ENCODE measurements around the gene LRRC1. TPM values are rescaled to one million over a fixed set of nuclear protein-coding genes. Genes with fewer than 3 reads are reported as not detected.

Gene LRRC1
- total and polyA plus RNA-seq, 2 experiments from 2014 or later = 11.3 to 16.6 TPM

GRCh38 chr6:53857318-53858094 is 62.7 kb downstream of the LRRC1 start (continued):
- TF ChIP-seq POLR2AphosphoS5 (IDR thresholded peaks at IDR 0.05; ENCODE audit: low read depth) = no peak
- TF ChIP-seq, protein P1, sequence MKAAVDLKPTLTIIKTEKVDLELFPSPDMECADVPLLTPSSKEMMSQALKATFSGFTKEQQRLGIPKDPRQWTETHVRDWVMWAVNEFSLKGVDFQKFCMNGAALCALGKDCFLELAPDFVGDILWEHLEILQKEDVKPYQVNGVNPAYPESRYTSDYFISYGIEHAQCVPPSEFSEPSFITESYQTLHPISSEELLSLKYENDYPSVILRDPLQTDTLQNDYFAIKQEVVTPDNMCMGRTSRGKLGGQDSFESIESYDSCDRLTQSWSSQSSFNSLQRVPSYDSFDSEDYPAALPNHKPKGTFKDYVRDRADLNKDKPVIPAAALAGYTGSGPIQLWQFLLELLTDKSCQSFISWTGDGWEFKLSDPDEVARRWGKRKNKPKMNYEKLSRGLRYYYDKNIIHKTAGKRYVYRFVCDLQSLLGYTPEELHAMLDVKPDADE (IDR thresholded peaks at IDR 0.05) = no peak
- no peak for TF ChIP-seq ZNF331 (CRISPR knock-in tag; IDR thresholded peaks at IDR 0.05; ENCODE audit: low read depth)
- no peak for TF ChIP-seq EZH2phosphoT487 (IDR thresholded peaks at IDR 0.05; ENCODE audit: unreplicated experiment)
- TF ChIP-seq NANOG (IDR thresholded peaks at IDR 0.05; ENCODE audit: borderline replicate concordance) = no peak
- no peak for TF ChIP-seq ZNF114 (CRISPR knock-in tag; IDR thresholded peaks at IDR 0.05)
- no peak for TF ChIP-seq EZH2 (IDR thresholded peaks at IDR 0.05; ENCODE audit: low read depth, unreplicated experiment)
- TF ChIP-seq, protein P2, sequence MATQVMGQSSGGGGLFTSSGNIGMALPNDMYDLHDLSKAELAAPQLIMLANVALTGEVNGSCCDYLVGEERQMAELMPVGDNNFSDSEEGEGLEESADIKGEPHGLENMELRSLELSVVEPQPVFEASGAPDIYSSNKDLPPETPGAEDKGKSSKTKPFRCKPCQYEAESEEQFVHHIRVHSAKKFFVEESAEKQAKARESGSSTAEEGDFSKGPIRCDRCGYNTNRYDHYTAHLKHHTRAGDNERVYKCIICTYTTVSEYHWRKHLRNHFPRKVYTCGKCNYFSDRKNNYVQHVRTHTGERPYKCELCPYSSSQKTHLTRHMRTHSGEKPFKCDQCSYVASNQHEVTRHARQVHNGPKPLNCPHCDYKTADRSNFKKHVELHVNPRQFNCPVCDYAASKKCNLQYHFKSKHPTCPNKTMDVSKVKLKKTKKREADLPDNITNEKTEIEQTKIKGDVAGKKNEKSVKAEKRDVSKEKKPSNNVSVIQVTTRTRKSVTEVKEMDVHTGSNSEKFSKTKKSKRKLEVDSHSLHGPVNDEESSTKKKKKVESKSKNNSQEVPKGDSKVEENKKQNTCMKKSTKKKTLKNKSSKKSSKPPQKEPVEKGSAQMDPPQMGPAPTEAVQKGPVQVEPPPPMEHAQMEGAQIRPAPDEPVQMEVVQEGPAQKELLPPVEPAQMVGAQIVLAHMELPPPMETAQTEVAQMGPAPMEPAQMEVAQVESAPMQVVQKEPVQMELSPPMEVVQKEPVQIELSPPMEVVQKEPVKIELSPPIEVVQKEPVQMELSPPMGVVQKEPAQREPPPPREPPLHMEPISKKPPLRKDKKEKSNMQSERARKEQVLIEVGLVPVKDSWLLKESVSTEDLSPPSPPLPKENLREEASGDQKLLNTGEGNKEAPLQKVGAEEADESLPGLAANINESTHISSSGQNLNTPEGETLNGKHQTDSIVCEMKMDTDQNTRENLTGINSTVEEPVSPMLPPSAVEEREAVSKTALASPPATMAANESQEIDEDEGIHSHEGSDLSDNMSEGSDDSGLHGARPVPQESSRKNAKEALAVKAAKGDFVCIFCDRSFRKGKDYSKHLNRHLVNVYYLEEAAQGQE (IDR thresholded peaks at IDR 0.05; ENCODE audit: unreplicated experiment) = no peak
- TF ChIP-seq JUNB (IDR thresholded peaks at IDR 0.05; ENCODE audit: unreplicated experiment) = no peak

- Histone ChIP-seq H3F3A (replicated peaks; ENCODE audit: low read depth) (no peaks in the 10 kb centered on the region), H4K20me1 (replicated peaks; ENCODE audit: insufficient read depth) (no peaks in the 10 kb centered on the region), H3K27ac (ENCODE audit: low read depth) (no peak overlapping the region), H3K4me1 (ENCODE audit: insufficient read depth) (peaks cover 6% of the 10 kb centered on the region), H2AFZ (no peak overlapping the region), H3K4me2 (no peak overlapping the region), H3K79me2 (replicated peaks; ENCODE audit: insufficient read depth) (peaks cover 2% of the 10 kb centered on the region; the same call in 1 of the 2 replicates), H3K9me2 (ENCODE audit: insufficient read depth) (peaks cover 23% of the 10 kb centered on the region; the same call in 1 of the 2 replicates), H3K27me3 (ENCODE audit: insufficient read depth) (no peaks in the 10 kb centered on the region), H3K36me3 (ENCODE audit: insufficient read depth) (no peaks in the 10 kb centered on the region), H3K4me3 (no peak overlapping the region)
- Mint-ChIP-seq H3K36me3 (ENCODE audit: low read depth) (no peaks in the 10 kb centered on the region; the same call in 2 of the 3 replicates), H3K27ac (no peak overlapping the region), H3K4me3 (no peak overlapping the region), H3K27me3 (ENCODE audit: insufficient read depth, low read depth, poor library complexity) (no peaks in the 10 kb centered on the region), H3K9me3 (no peaks in the 10 kb centered on the region), H3K4me1 (peaks cover 29% of the 10 kb centered on the region)
- no peak for ATAC-seq
- no peak for DNase-seq (ENCODE audit: low spot score)
- TF ChIP-seq, protein P3, sequence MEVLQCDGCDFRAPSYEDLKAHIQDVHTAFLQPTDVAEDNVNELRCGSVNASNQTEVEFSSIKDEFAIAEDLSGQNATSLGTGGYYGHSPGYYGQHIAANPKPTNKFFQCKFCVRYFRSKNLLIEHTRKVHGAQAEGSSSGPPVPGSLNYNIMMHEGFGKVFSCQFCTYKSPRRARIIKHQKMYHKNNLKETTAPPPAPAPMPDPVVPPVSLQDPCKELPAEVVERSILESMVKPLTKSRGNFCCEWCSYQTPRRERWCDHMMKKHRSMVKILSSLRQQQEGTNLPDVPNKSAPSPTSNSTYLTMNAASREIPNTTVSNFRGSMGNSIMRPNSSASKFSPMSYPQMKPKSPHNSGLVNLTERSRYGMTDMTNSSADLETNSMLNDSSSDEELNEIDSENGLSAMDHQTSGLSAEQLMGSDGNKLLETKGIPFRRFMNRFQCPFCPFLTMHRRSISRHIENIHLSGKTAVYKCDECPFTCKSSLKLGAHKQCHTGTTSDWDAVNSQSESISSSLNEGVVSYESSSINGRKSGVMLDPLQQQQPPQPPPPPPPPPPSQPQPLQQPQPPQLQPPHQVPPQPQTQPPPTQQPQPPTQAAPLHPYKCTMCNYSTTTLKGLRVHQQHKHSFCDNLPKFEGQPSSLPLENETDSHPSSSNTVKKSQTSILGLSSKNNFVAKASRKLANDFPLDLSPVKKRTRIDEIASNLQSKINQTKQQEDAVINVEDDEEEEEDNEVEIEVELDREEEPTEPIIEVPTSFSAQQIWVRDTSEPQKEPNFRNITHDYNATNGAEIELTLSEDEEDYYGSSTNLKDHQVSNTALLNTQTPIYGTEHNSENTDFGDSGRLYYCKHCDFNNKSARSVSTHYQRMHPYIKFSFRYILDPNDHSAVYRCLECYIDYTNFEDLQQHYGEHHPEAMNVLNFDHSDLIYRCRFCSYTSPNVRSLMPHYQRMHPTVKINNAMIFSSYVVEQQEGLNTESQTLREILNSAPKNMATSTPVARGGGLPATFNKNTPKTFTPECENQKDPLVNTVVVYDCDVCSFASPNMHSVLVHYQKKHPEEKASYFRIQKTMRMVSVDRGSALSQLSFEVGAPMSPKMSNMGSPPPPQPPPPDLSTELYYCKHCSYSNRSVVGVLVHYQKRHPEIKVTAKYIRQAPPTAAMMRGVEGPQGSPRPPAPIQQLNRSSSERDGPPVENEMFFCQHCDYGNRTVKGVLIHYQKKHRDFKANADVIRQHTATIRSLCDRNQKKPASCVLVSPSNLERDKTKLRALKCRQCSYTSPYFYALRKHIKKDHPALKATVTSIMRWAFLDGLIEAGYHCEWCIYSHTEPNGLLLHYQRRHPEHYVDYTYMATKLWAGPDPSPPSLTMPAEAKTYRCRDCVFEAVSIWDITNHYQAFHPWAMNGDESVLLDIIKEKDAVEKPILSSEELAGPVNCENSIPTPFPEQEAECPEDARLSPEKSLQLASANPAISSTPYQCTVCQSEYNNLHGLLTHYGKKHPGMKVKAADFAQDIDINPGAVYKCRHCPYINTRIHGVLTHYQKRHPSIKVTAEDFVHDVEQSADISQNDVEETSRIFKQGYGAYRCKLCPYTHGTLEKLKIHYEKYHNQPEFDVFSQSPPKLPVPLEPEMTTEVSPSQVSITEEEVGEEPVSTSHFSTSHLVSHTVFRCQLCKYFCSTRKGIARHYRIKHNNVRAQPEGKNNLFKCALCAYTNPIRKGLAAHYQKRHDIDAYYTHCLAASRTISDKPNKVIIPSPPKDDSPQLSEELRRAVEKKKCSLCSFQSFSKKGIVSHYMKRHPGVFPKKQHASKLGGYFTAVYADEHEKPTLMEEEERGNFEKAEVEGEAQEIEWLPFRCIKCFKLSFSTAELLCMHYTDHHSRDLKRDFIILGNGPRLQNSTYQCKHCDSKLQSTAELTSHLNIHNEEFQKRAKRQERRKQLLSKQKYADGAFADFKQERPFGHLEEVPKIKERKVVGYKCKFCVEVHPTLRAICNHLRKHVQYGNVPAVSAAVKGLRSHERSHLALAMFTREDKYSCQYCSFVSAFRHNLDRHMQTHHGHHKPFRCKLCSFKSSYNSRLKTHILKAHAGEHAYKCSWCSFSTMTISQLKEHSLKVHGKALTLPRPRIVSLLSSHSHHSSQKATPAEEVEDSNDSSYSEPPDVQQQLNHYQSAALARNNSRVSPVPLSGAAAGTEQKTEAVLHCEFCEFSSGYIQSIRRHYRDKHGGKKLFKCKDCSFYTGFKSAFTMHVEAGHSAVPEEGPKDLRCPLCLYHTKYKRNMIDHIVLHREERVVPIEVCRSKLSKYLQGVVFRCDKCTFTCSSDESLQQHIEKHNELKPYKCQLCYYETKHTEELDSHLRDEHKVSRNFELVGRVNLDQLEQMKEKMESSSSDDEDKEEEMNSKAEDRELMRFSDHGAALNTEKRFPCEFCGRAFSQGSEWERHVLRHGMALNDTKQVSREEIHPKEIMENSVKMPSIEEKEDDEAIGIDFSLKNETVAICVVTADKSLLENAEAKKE (CRISPR knock-in tag; IDR thresholded peaks at IDR 0.05) = no peak
- no peak for TF ChIP-seq JUNB (IDR thresholded peaks at IDR 0.05; ENCODE audit: unreplicated experiment)
- TF ChIP-seq NANOG (IDR thresholded peaks at IDR 0.05; ENCODE audit: borderline replicate concordance) = no peak
- no peak for TF ChIP-seq EZH2phosphoT487 (IDR thresholded peaks at IDR 0.05; ENCODE audit: unreplicated experiment)
- TF ChIP-seq STAT1 (IDR thresholded peaks at IDR 0.05; ENCODE audit: unreplicated experiment) = no peak
- TF ChIP-seq, protein P4, sequence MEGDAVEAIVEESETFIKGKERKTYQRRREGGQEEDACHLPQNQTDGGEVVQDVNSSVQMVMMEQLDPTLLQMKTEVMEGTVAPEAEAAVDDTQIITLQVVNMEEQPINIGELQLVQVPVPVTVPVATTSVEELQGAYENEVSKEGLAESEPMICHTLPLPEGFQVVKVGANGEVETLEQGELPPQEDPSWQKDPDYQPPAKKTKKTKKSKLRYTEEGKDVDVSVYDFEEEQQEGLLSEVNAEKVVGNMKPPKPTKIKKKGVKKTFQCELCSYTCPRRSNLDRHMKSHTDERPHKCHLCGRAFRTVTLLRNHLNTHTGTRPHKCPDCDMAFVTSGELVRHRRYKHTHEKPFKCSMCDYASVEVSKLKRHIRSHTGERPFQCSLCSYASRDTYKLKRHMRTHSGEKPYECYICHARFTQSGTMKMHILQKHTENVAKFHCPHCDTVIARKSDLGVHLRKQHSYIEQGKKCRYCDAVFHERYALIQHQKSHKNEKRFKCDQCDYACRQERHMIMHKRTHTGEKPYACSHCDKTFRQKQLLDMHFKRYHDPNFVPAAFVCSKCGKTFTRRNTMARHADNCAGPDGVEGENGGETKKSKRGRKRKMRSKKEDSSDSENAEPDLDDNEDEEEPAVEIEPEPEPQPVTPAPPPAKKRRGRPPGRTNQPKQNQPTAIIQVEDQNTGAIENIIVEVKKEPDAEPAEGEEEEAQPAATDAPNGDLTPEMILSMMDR (conservative IDR thresholded peaks at IDR 0.05; ENCODE audit: low read depth in 2 of 2) = no peak
These were observed 63.4 kb downstream of the LRRC1 start for GRCh38 chr6:53858196-53858595.
